Mesenchymal stem cell (in vitro differentiated cells and primary cell): Measurements from ENCODE around the gene CD72.

Source experiments
- DNase-seq: peaks from one replicate; pipeline ENCODE4 v3.0.0-alpha.2; 2013
- H2AFZ ChIP-seq: one replicate; pipeline ENCODE4 v1.6.1; 2013; ENCODE audit warnings: low read depth, mild to moderate bottlenecking, control low read depth, inconsistent platforms, low read length, moderate library complexity
- H2AK5ac ChIP-seq: 2 replicates; pipeline ENCODE4 v1.6.1; 2013; ENCODE audit warnings: low read length, moderate library complexity, mild to moderate bottlenecking, inconsistent platforms; ENCODE audit not compliant: severe bottlenecking
- H2BK120ac ChIP-seq: one replicate; pipeline ENCODE4 v1.6.1; 2013; ENCODE audit warnings: low read depth, mild to moderate bottlenecking, inconsistent platforms, low read length, moderate library complexity
- H2BK12ac ChIP-seq, 2 experiments: one replicate each; pipeline ENCODE4 v1.6.1; 2013; ENCODE audit warnings: inconsistent platforms in 2 of 2, low read length in 2 of 2, mild to moderate bottlenecking in 2 of 2, moderate library complexity in 2 of 2, control low read depth in 1 of 2
- H2BK15ac ChIP-seq: one replicate; pipeline ENCODE4 v1.6.1; 2013; ENCODE audit warnings: mild to moderate bottlenecking, low read depth, inconsistent platforms; ENCODE audit not compliant: poor library complexity, severe bottlenecking
- H2BK5ac ChIP-seq: 2 replicates; pipeline ENCODE4 v1.6.1; 2013; ENCODE audit warnings: low read depth, mild to moderate bottlenecking, low read length, control low read depth, inconsistent platforms; ENCODE audit not compliant: poor library complexity, severe bottlenecking
- H3K14ac ChIP-seq, 2 experiments: one replicate each; pipeline ENCODE4 v1.6.1; 2013; ENCODE audit warnings: inconsistent platforms in 2 of 2, low read length in 2 of 2, control low read depth in 1 of 2, mild to moderate bottlenecking in 1 of 2, moderate library complexity in 1 of 2
- H3K18ac ChIP-seq, 2 experiments: one replicate each; pipeline ENCODE4 v1.6.1; 2013; ENCODE audit warnings: inconsistent platforms in 2 of 2, low read length in 2 of 2, control low read depth in 1 of 2, low read depth in 1 of 2, mild to moderate bottlenecking in 1 of 2
- H3K23ac ChIP-seq, 2 experiments: one replicate each; pipeline ENCODE4 v1.6.1; 2013; ENCODE audit warnings: inconsistent platforms in 2 of 2, low read length in 2 of 2, mild to moderate bottlenecking in 2 of 2, moderate library complexity in 2 of 2, control low read depth in 1 of 2
- H3K27ac ChIP-seq: 2 replicates; pipeline ENCODE4 v1.5.1; 2013; ENCODE audit warnings: mild to moderate bottlenecking, moderate library complexity, low read length, control low read depth, inconsistent platforms; ENCODE audit not compliant: poor library complexity, severe bottlenecking
- H3K27me3 ChIP-seq, 2 experiments: 2 replicates each; pipeline versions ENCODE4 v1.6.1 to v1.7.0; 2013; ENCODE audit warnings: low read length in 2 of 2, mild to moderate bottlenecking in 2 of 2, moderate library complexity in 2 of 2, control low read depth in 1 of 2, inconsistent platforms in 1 of 2; ENCODE audit not compliant: control insufficient read depth in 1 of 2, insufficient read depth in 1 of 2
- H3K36me3 ChIP-seq, 2 experiments: 2 replicates each; pipeline versions ENCODE4 v1.6.1 to v1.7.0; 2013; ENCODE audit warnings: low read length in 2 of 2, control low read depth in 1 of 2, inconsistent platforms in 1 of 2, low read depth in 1 of 2, mild to moderate bottlenecking in 1 of 2; ENCODE audit not compliant: insufficient read depth in 2 of 2, control insufficient read depth in 1 of 2
- H3K4ac ChIP-seq, 2 experiments: one replicate each; pipeline ENCODE4 v1.6.1; 2013; ENCODE audit warnings: inconsistent platforms in 2 of 2, low read length in 2 of 2, mild to moderate bottlenecking in 2 of 2, moderate library complexity in 2 of 2, control low read depth in 1 of 2, low read depth in 1 of 2
- H3K4me1 ChIP-seq: 2 replicates; pipeline ENCODE4 v1.6.1; 2013; ENCODE audit warnings: low read depth, low read length, control low read depth; ENCODE audit not compliant: control insufficient read depth, insufficient read depth
- H3K4me2 ChIP-seq: 2 replicates; pipeline ENCODE4 v1.6.1; 2013; ENCODE audit warnings: low read length, mild to moderate bottlenecking, inconsistent platforms; ENCODE audit not compliant: poor library complexity, severe bottlenecking
- H3K4me3 ChIP-seq, 2 experiments: 2 replicates each; pipeline versions ENCODE4 v1.5.1 to v1.7.0; 2013; ENCODE audit warnings: low read length in 2 of 2, mild to moderate bottlenecking in 2 of 2, control low read depth in 1 of 2, low read depth in 1 of 2; ENCODE audit not compliant: insufficient read depth in 1 of 2
- H3K79me1 ChIP-seq: replicated peaks from 2 replicates; pipeline ENCODE4 v1.6.1; 2013; ENCODE audit warnings: mild to moderate bottlenecking, control low read depth, low read length, inconsistent platforms; ENCODE audit not compliant: poor library complexity, severe bottlenecking
- H3K9ac ChIP-seq: 2 replicates; pipeline ENCODE4 v1.7.0; 2013; ENCODE audit warnings: mild to moderate bottlenecking, low read length, moderate library complexity
- H3K9me3 ChIP-seq: 2 replicates; pipeline ENCODE4 v1.7.0; 2013; ENCODE audit warnings: mild to moderate bottlenecking, low read length; ENCODE audit not compliant: control insufficient read depth
- H4K8ac ChIP-seq: one replicate; pipeline ENCODE4 v1.6.1; 2013; ENCODE audit warnings: inconsistent platforms, mild to moderate bottlenecking, low read length, moderate library complexity
- H4K91ac ChIP-seq: one replicate; pipeline ENCODE4 v1.6.1; 2013; ENCODE audit warnings: mild to moderate bottlenecking, low read length, inconsistent platforms
- WGBS: methylation state at CpG from one replicate; pipeline ENCODE4 v1.1.7; 2013; ENCODE audit warnings: mixed read lengths; 5-methylcytosine and 5-hydroxymethylcytosine counted together

The CD72 gene

DNA sequence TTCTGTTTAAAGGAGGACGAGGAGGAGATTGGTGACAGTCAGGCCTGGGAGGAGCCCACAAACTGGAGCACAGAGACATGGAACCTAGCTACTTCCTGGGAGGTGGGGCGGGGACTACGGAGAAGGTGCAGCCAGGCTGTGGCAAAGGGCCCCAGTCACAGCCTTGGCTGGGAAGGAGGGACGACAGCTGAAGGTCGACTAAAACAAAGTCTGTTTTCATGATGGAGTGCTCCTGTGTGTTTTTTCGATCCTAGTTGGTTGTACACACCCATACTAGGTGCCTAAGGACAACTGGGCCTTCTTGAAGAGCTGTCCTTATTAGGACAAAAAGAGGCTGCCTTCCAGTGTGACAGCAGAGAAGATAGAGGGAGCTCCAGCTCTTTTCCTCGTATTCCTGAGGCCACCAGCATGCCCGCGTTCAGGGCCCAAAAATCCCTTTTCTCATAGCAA, 42.8 kb upstream of the CD72 start:
- peak; percentile 64 for DNase-seq
- Histone ChIP-seq H3K9ac (peak overlapping the region; percentile 37), H3K27me3 (no peaks in the 10 kb centered on the region)

DNA sequence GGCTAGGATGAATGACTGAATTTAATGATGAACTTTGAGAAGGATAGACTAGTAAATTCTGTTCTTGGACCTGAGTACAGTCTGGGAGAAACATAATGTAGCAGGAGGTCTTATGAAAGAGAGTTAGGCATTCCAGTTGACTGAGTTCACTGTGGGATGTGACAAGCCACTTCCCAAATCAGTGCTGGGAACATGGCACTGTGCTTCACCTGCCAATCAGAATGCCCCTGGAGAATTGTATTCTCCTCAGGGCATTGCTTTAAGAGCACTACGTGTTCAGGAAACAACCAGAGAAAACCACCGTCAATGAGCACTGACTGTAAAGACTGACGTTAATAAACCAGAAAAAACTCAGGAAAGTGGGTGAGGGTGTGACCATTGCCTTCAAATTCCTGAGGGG, 41.1 kb upstream of the CD72 start:
- Histone ChIP-seq H2BK120ac (no peak overlapping the region), H3K79me1 (peaks cover 14% of the 10 kb centered on the region), H3K4ac (no peak overlapping the region), H4K8ac (no peak overlapping the region), H3K4me2 (no peak overlapping the region), H3K36me3 (peaks cover 18 to 33% of the 10 kb centered on the region in 2 experiments), H3K9me3 (no peaks in the 10 kb centered on the region), H2AFZ (no peak overlapping the region), H2BK5ac (no peak overlapping the region), H2BK12ac (no peak overlapping the region), H2BK15ac (no peak overlapping the region), H3K14ac (no peak overlapping the region), H3K18ac (no peak overlapping the region), H3K4me3 (peak overlapping the region in 1 of 2 experiments; percentile 96), H3K23ac (no peak overlapping the region), H3K9ac (peak overlapping the region; percentile 98), H3K27me3 (no peaks in the 10 kb centered on the region), H4K91ac (no peak overlapping the region), H3K27ac (no peak overlapping the region), H3K4me1 (peaks cover 12% of the 10 kb centered on the region), H2AK5ac (no peak overlapping the region)
- peak; percentile 79 for DNase-seq
- WGBS, result 49% methylated on average over 3 of the region's 3 CpGs

More for the DNA sequence above, 42.8 kb upstream of the CD72 start:
- H2AK5ac ChIP-seq, result peak overlapping the region; percentile 3
- H2AFZ ChIP-seq, result no peak overlapping the region
- no peak overlapping the region for H3K23ac ChIP-seq
- peak overlapping the region; percentile 76 for H4K91ac ChIP-seq
- peak overlapping the region; percentile 0 for H2BK15ac ChIP-seq
- no peak overlapping the region for H3K4me2 ChIP-seq
- H3K79me1 ChIP-seq, result peaks cover 16% of the 10 kb centered on the region
- H3K14ac ChIP-seq, result no peak overlapping the region
- peak overlapping the region; percentile 80 to 84 for H2BK12ac ChIP-seq
- peak overlapping the region in 1 of 2 experiments; percentile 9 for H3K18ac ChIP-seq
- H2BK5ac ChIP-seq, result peak overlapping the region; percentile 37
- no peak overlapping the region for H3K4me3 ChIP-seq
- peaks cover 18 to 33% of the 10 kb centered on the region in 2 experiments for H3K36me3 ChIP-seq
- no peaks in the 10 kb centered on the region for H3K9me3 ChIP-seq
- H3K4ac ChIP-seq, result no peak overlapping the region
- peaks cover 20% of the 10 kb centered on the region for H3K4me1 ChIP-seq
- H3K27ac ChIP-seq, result peak overlapping the region; percentile 43
- H2BK120ac ChIP-seq, result no peak overlapping the region
- 59% methylated on average over 9 of the region's 9 CpGs for WGBS
- H4K8ac ChIP-seq, result peak overlapping the region; percentile 77

DNA sequence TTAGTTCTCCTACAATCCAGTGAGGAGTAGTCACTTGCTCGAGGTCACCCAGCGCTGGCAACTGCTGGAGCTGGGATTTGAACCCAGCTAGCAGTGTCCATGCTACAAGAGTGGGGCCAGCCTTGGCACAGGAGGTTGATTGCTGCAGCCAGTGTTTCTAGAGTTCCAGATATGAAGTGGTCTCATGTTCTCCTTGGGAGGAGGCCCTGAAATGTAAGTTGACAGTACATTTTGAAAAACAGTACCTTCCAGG, 40.7 kb upstream of the CD72 start:
- H3K23ac ChIP-seq, result no peak overlapping the region
- H2AFZ ChIP-seq, result no peak overlapping the region
- H3K14ac ChIP-seq, result no peak overlapping the region
- H3K4me3 ChIP-seq, result peak overlapping the region; percentile 95 to 96
- H2BK12ac ChIP-seq, result peak overlapping the region in 1 of 2 experiments; percentile 64
- H3K9me3 ChIP-seq, result no peaks in the 10 kb centered on the region
- peak overlapping the region; percentile 78 for H3K4me2 ChIP-seq
- peaks cover 10% of the 10 kb centered on the region for H3K4me1 ChIP-seq
- H2BK120ac ChIP-seq, result no peak overlapping the region
- peak overlapping the region in 1 of 2 experiments; percentile 37 for H3K18ac ChIP-seq
- peaks cover 18 to 33% of the 10 kb centered on the region in 2 experiments for H3K36me3 ChIP-seq
- 9% methylated on average over 2 of the region's 2 CpGs for WGBS
- H4K8ac ChIP-seq, result no peak overlapping the region
- no peaks in the 10 kb centered on the region for H3K27me3 ChIP-seq
- no peak overlapping the region for H2BK15ac ChIP-seq
- peak; percentile 74 for DNase-seq
- peaks cover 14% of the 10 kb centered on the region for H3K79me1 ChIP-seq
- H2AK5ac ChIP-seq, result no peak overlapping the region
- no peak overlapping the region for H3K4ac ChIP-seq
- H3K27ac ChIP-seq, result peak overlapping the region; percentile 59
- no peak overlapping the region for H4K91ac ChIP-seq
- no peak overlapping the region for H2BK5ac ChIP-seq
- peak overlapping the region; percentile 98 for H3K9ac ChIP-seq

DNA sequence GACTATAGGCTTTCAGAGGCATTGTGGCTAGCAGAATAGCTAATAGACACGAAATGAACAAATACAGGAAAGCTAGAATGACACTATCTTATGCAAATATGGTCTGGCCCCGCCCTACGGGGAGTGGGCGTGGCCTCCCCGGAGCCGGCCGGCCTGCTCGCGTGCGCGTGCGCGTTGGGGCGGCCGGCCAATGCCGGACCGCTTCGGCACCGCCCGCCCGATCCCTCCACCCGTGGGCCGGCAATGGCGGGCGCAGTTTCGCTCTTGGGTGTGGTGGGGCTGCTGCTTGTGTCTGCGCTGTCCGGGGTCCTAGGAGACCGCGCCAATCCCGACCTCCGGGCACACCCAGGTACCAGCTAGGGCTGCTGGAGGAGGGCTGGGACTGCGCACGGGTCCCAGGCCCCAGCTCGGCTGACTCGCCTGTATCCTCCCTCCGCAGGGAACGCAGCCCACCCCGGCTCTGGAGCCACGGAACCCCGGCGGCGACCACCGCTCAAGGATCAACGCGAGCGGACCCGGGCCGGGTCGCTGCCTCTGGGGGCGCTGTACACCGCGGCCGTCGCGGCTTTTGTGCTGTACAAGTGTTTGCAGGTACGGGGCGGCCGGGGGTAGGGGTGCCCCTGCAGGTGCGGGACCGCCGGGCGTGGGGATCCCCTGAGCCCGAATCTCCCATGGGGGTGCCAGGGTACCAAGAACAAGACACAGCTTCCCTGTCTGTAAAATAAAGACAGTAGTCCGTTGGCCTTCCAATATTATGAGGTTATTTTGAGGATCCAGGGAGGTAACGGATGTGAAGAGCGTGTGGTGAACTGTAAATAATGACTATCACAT, 40.1 kb upstream of the CD72 start, which contains the start of gene CCDC107:
CCDC107 (plus strand) TSS at position 156 of the 831 bp plus-strand sequence; CDS start at position 244, 88 bp downstream.
- H2AK5ac ChIP-seq, result no peak within 1 kb of the TSS
- peak within 1 kb of the TSS; percentile 78 for H3K4me2 ChIP-seq
- under 1% methylated on average over 54 of the region's 67 CpGs for WGBS
- peaks cover 14% of the 10 kb centered on the region for H3K79me1 ChIP-seq
- H2BK5ac ChIP-seq, result peak within 1 kb of the TSS; percentile 69
- peak; percentile 86 for DNase-seq
- H3K14ac ChIP-seq, result peak within 1 kb of the TSS in 1 of 2 experiments; percentile 97
- peak within 1 kb of the TSS; percentile 95 for H4K91ac ChIP-seq
- peaks cover 18 to 33% of the 10 kb centered on the region in 2 experiments for H3K36me3 ChIP-seq
- peak within 1 kb of the TSS; percentile 76 for H2BK120ac ChIP-seq
- H3K18ac ChIP-seq, result peak within 1 kb of the TSS; percentile 89 to 94
- H3K4me1 ChIP-seq, result peaks cover 10% of the 10 kb centered on the region
- no peaks in the 10 kb centered on the region for H3K27me3 ChIP-seq
- peak within 1 kb of the TSS in 1 of 2 experiments; percentile 94 for H3K23ac ChIP-seq
- peak within 1 kb of the TSS; percentile 95 to 96 for H3K4me3 ChIP-seq
- peak within 1 kb of the TSS; percentile 89 to 97 for H3K4ac ChIP-seq
- H2BK12ac ChIP-seq, result peak within 1 kb of the TSS; percentile 38 to 93
- H2AFZ ChIP-seq, result peak within 1 kb of the TSS; percentile 92
- peak within 1 kb of the TSS; percentile 89 for H2BK15ac ChIP-seq
- H3K27ac ChIP-seq, result peak within 1 kb of the TSS; percentile 97
- H3K9me3 ChIP-seq, result no peaks in the 10 kb centered on the region
- H3K9ac ChIP-seq, result peak within 1 kb of the TSS; percentile 98
- peak within 1 kb of the TSS; percentile 95 for H4K8ac ChIP-seq
